Activated CD4-positive, CD25-positive, alpha-beta regulatory T cell (primary cell): ENCODE measurements around the gene TSPYL6.
"Not testable (repeated sequence)": the region's sequence is repeated elsewhere in the genome, so short reads cannot be mapped to it uniquely, and the experiment has no call there.

ENCODE experiments used
- DNase-seq, 4 experiments: peaks; one replicate each; lab custom pipeline; 2025; lab: John Stamatoyannopoulos, UW

Gene TSPYL6

GRCh38 chr2:54256091-54256694, at the start of gene TSPYL6:
Gene TSPYL6, minus strand, starts transcription at chr2:54256229. Its CDS starts 78 bp downstream, at chr2:54256151.
- DNase-seq: no peak

- no peak for DNase-seq
Measured at GRCh38 chr2:54303631-54304030, 47.6 kb upstream of the TSPYL6 start.

- DNase-seq: no peak
Measured at GRCh38 chr2:54298514-54298913, 42.5 kb upstream of the TSPYL6 start.

- no peak for DNase-seq
Measured at GRCh38 chr2:54295911-54296310, 39.9 kb upstream of the TSPYL6 start.

- DNase-seq: not testable (repeated sequence)
Measured at GRCh38 chr2:54294665-54295064, 38.6 kb upstream of the TSPYL6 start.

GRCh38 chr2:54290356-54291025, 34.5 kb upstream of the TSPYL6 start:
- no peak for DNase-seq

GRCh38 chr2:54289917-54290316, 33.9 kb upstream of the TSPYL6 start:
- DNase-seq: no peak

GRCh38 chr2:54287532-54287931, 31.5 kb upstream of the TSPYL6 start:
- no peak for DNase-seq

GRCh38 chr2:54285451-54285850, 29.4 kb upstream of the TSPYL6 start:
- DNase-seq: no peak

- DNase-seq: no peak
Measured at GRCh38 chr2:54284826-54285225, 28.8 kb upstream of the TSPYL6 start.

GRCh38 chr2:54279385-54279784, 23.4 kb upstream of the TSPYL6 start:
- DNase-seq: no peak

- DNase-seq: no peak
Measured at GRCh38 chr2:54275541-54275940, 19.5 kb upstream of the TSPYL6 start.

- DNase-seq: no peak
Measured at GRCh38 chr2:54274781-54275242, 18.8 kb upstream of the TSPYL6 start.

- no peak for DNase-seq
Measured at GRCh38 chr2:54271843-54272627, 16.0 kb upstream of the TSPYL6 start.

GRCh38 chr2:54271189-54271588, 15.2 kb upstream of the TSPYL6 start:
- no peak for DNase-seq

GRCh38 chr2:54267577-54267976, 11.5 kb upstream of the TSPYL6 start:
- no peak for DNase-seq

GRCh38 chr2:54265081-54265480, 9.1 kb upstream of the TSPYL6 start:
- DNase-seq: not testable (repeated sequence)

GRCh38 chr2:54262015-54262765, 6.2 kb upstream of the TSPYL6 start:
- no peak for DNase-seq

- no peak for DNase-seq
Measured at GRCh38 chr2:54261537-54261936, 5.5 kb upstream of the TSPYL6 start.

GRCh38 chr2:54260241-54260595, 4.2 kb upstream of the TSPYL6 start:
- DNase-seq: no peak

GRCh38 chr2:54259413-54260240, 3.6 kb upstream of the TSPYL6 start:
- DNase-seq: no peak
